ENCODE results near the gene LAMA3.

LAMA3 gene

GRCh38 chr18:23689031-23689615 lies at the start of gene LAMA3:
Gene LAMA3, plus strand, starts transcription at chr18:23689453. Its CDS starts 231 bp downstream, at chr18:23689684.
- Histone ChIP-seq H3K27ac (ENCODE audit: low read length) (no peak within 1 kb of the TSS), H3K36me3 (ENCODE audit: insufficient read depth, low read depth, low read length) (no peaks in the 10 kb centered on the region), H3K9me3 (ENCODE audit: insufficient read depth, low read depth, low read length) (no peaks in the 10 kb centered on the region), H3K4me3 (ENCODE audit: low read length) (peak within 1 kb of the TSS; percentile 48), H3K4me1 (ENCODE audit: insufficient read depth, low read length) (no peaks in the 10 kb centered on the region), H3K27me3 (ENCODE audit: insufficient read depth, low read length) (peaks cover 56% of the 10 kb centered on the region), H3K9ac (ENCODE audit: low read depth, low read length) (no peak within 1 kb of the TSS)

GRCh38 chr18:23640052-23640451 lies 49.2 kb upstream of the LAMA3 start:
- Histone ChIP-seq H3K36me3 (ENCODE audit: insufficient read depth, low read depth, low read length) (no peaks in the 10 kb centered on the region), H3K4me1 (ENCODE audit: insufficient read depth, low read length) (peaks cover 5% of the 10 kb centered on the region; the same call in 1 of the 2 replicates), H3K9me3 (ENCODE audit: insufficient read depth, low read depth, low read length) (peaks cover 5% of the 10 kb centered on the region; the same call in 1 of the 2 replicates), H3K27me3 (ENCODE audit: insufficient read depth, low read length) (no peaks in the 10 kb centered on the region), H3K9ac (ENCODE audit: low read depth, low read length) (no peak overlapping the region), H3K4me3 (ENCODE audit: low read length) (no peak overlapping the region), H3K27ac (ENCODE audit: low read length) (no peak overlapping the region)

GRCh38 chr18:23641143-23641720 lies 48.0 kb upstream of the LAMA3 start:
- no peak overlapping the region for H3K9ac ChIP-seq (ENCODE audit: low read depth, low read length)
- H3K4me1 ChIP-seq (ENCODE audit: insufficient read depth, low read length) = no peaks in the 10 kb centered on the region
- no peak overlapping the region for H3K27ac ChIP-seq (ENCODE audit: low read length)
- H3K4me3 ChIP-seq (ENCODE audit: low read length) = no peak overlapping the region
- H3K9me3 ChIP-seq (ENCODE audit: insufficient read depth, low read depth, low read length) = peaks cover 5% of the 10 kb centered on the region; the same call in 1 of the 2 replicates
- H3K36me3 ChIP-seq (ENCODE audit: insufficient read depth, low read depth, low read length) = no peaks in the 10 kb centered on the region
- H3K27me3 ChIP-seq (ENCODE audit: insufficient read depth, low read length) = no peaks in the 10 kb centered on the region

GRCh38 chr18:23641937-23642666 lies 47.2 kb upstream of the LAMA3 start:
- no peak overlapping the region for H3K27ac ChIP-seq (ENCODE audit: low read length)
- H3K4me3 ChIP-seq (ENCODE audit: low read length) = no peak overlapping the region
- no peaks in the 10 kb centered on the region for H3K4me1 ChIP-seq (ENCODE audit: insufficient read depth, low read length)
- no peak overlapping the region for H3K9ac ChIP-seq (ENCODE audit: low read depth, low read length)
- peaks cover 5% of the 10 kb centered on the region; the same call in 1 of the 2 replicates for H3K9me3 ChIP-seq (ENCODE audit: insufficient read depth, low read depth, low read length)
- H3K27me3 ChIP-seq (ENCODE audit: insufficient read depth, low read length) = no peaks in the 10 kb centered on the region
- no peaks in the 10 kb centered on the region for H3K36me3 ChIP-seq (ENCODE audit: insufficient read depth, low read depth, low read length)

GRCh38 chr18:23643815-23644490 lies 45.3 kb upstream of the LAMA3 start:
- Histone ChIP-seq H3K9ac (ENCODE audit: low read depth, low read length) (no peak overlapping the region), H3K9me3 (ENCODE audit: insufficient read depth, low read depth, low read length) (peaks cover 5% of the 10 kb centered on the region; the same call in 1 of the 2 replicates), H3K27me3 (ENCODE audit: insufficient read depth, low read length) (no peaks in the 10 kb centered on the region), H3K4me1 (ENCODE audit: insufficient read depth, low read length) (no peaks in the 10 kb centered on the region), H3K4me3 (ENCODE audit: low read length) (no peak overlapping the region), H3K27ac (ENCODE audit: low read length) (no peak overlapping the region), H3K36me3 (ENCODE audit: insufficient read depth, low read depth, low read length) (no peaks in the 10 kb centered on the region)

GRCh38 chr18:23645568-23646175 lies 43.6 kb upstream of the LAMA3 start:
- Histone ChIP-seq H3K9ac (ENCODE audit: low read depth, low read length) (no peak overlapping the region), H3K36me3 (ENCODE audit: insufficient read depth, low read depth, low read length) (no peaks in the 10 kb centered on the region), H3K4me3 (ENCODE audit: low read length) (no peak overlapping the region), H3K9me3 (ENCODE audit: insufficient read depth, low read depth, low read length) (peaks cover 5% of the 10 kb centered on the region; the same call in 1 of the 2 replicates), H3K27ac (ENCODE audit: low read length) (no peak overlapping the region), H3K27me3 (ENCODE audit: insufficient read depth, low read length) (no peaks in the 10 kb centered on the region), H3K4me1 (ENCODE audit: insufficient read depth, low read length) (no peaks in the 10 kb centered on the region)

- Histone ChIP-seq H3K4me1 (ENCODE audit: insufficient read depth, low read length) (no peaks in the 10 kb centered on the region), H3K27ac (ENCODE audit: low read length) (no peak overlapping the region), H3K9me3 (ENCODE audit: insufficient read depth, low read depth, low read length) (peaks cover 5% of the 10 kb centered on the region; the same call in 1 of the 2 replicates), H3K36me3 (ENCODE audit: insufficient read depth, low read depth, low read length) (no peaks in the 10 kb centered on the region), H3K9ac (ENCODE audit: low read depth, low read length) (no peak overlapping the region), H3K27me3 (ENCODE audit: insufficient read depth, low read length) (no peaks in the 10 kb centered on the region), H3K4me3 (ENCODE audit: low read length) (no peak overlapping the region)
These were observed 43.0 kb upstream of the LAMA3 start for GRCh38 chr18:23646282-23646681.

GRCh38 chr18:23648456-23648855 lies 40.8 kb upstream of the LAMA3 start:
- Histone ChIP-seq H3K9ac (ENCODE audit: low read depth, low read length) (no peak overlapping the region), H3K9me3 (ENCODE audit: insufficient read depth, low read depth, low read length) (no peaks in the 10 kb centered on the region), H3K27me3 (ENCODE audit: insufficient read depth, low read length) (no peaks in the 10 kb centered on the region), H3K4me1 (ENCODE audit: insufficient read depth, low read length) (no peaks in the 10 kb centered on the region; the same call in 1 of the 2 replicates), H3K36me3 (ENCODE audit: insufficient read depth, low read depth, low read length) (no peaks in the 10 kb centered on the region), H3K27ac (ENCODE audit: low read length) (no peak overlapping the region), H3K4me3 (ENCODE audit: low read length) (no peak overlapping the region)

- Histone ChIP-seq H3K9ac (ENCODE audit: low read depth, low read length) (no peak overlapping the region), H3K27me3 (ENCODE audit: insufficient read depth, low read length) (no peaks in the 10 kb centered on the region), H3K27ac (ENCODE audit: low read length) (no peak overlapping the region), H3K9me3 (ENCODE audit: insufficient read depth, low read depth, low read length) (no peaks in the 10 kb centered on the region), H3K4me1 (ENCODE audit: insufficient read depth, low read length) (no peaks in the 10 kb centered on the region; the same call in 1 of the 2 replicates), H3K36me3 (ENCODE audit: insufficient read depth, low read depth, low read length) (no peaks in the 10 kb centered on the region), H3K4me3 (ENCODE audit: low read length) (no peak overlapping the region)
These were observed 40.2 kb upstream of the LAMA3 start for GRCh38 chr18:23648940-23649607.

GRCh38 chr18:23650968-23651927 lies 38.0 kb upstream of the LAMA3 start:
- H3K9me3 ChIP-seq (ENCODE audit: insufficient read depth, low read depth, low read length) = no peaks in the 10 kb centered on the region
- no peaks in the 10 kb centered on the region; the same call in 1 of the 2 replicates for H3K4me1 ChIP-seq (ENCODE audit: insufficient read depth, low read length)
- no peaks in the 10 kb centered on the region for H3K36me3 ChIP-seq (ENCODE audit: insufficient read depth, low read depth, low read length)
- no peak overlapping the region for H3K9ac ChIP-seq (ENCODE audit: low read depth, low read length)
- no peak overlapping the region for H3K4me3 ChIP-seq (ENCODE audit: low read length)
- no peaks in the 10 kb centered on the region for H3K27me3 ChIP-seq (ENCODE audit: insufficient read depth, low read length)
- no peak overlapping the region for H3K27ac ChIP-seq (ENCODE audit: low read length)

All from iPS-20b (cell line).